GM23338 (cell line): ENCODE results near the gene GTF3C1.

ENCODE experiments used
- JUNB ChIP-seq: IDR thresholded peaks from one replicate; pipeline ENCODE4 v1.6.1; 2016; ENCODE audit warnings: antibody characterized with exemption; ENCODE audit not compliant: unreplicated experiment
- TF ChIP-seq, protein P1 (sequence below), 2 experiments: fragments of 200-600 bp in 1 of 2; sonication (generic) in 1 of 2; conservative IDR thresholded peaks; 2 replicates each; pipeline versions ENCODE4 v1.5.1 to v1.6.1; 2016 to 2017; ENCODE audit warnings: antibody characterized with exemption in 2 of 2, low read depth in 2 of 2, mild to moderate bottlenecking in 2 of 2, moderate library complexity in 1 of 2

DNA sequence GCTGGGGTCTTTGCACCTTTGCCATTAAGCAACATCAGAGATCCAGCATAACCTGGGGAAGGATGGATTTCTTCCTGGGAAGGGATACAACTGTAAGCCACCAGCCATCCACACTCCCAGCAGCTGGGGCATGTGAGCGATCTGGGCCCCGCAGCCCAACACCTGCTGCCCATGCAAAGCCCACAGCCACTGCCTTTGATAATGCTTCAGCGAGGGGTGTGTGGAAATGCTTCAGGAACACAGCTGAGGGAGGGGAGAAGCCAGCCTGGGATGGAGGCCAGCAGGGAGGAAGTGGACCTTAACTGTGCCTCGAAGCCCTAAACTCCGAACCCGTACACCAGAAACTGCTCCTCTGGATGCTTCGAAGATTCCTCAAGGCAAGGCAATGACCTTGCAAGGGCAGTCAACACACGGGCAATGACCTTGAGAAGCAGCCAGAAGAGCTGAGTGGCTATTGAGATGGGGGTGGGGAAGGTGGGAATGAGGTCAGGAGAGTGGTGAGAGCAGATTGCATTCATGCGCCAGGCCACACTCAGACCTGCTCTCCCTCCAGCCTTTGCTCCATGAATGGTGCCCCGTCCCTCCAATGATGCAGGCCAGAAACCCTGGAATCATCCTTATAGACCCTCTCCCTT, 49.3 kb upstream of the GTF3C1 start:
- TF ChIP-seq, protein P1, sequence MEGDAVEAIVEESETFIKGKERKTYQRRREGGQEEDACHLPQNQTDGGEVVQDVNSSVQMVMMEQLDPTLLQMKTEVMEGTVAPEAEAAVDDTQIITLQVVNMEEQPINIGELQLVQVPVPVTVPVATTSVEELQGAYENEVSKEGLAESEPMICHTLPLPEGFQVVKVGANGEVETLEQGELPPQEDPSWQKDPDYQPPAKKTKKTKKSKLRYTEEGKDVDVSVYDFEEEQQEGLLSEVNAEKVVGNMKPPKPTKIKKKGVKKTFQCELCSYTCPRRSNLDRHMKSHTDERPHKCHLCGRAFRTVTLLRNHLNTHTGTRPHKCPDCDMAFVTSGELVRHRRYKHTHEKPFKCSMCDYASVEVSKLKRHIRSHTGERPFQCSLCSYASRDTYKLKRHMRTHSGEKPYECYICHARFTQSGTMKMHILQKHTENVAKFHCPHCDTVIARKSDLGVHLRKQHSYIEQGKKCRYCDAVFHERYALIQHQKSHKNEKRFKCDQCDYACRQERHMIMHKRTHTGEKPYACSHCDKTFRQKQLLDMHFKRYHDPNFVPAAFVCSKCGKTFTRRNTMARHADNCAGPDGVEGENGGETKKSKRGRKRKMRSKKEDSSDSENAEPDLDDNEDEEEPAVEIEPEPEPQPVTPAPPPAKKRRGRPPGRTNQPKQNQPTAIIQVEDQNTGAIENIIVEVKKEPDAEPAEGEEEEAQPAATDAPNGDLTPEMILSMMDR (conservative IDR thresholded peaks at IDR 0.05; ENCODE audit: low read depth in 2 of 2) = no peak
- no peak for TF ChIP-seq JUNB
